NK-92 (cell line): ENCODE measurements around the gene COL18A1.

Experiments
- DNase-seq: peaks from one replicate; lab custom pipeline; 2025; ENCODE audit not compliant: unreplicated experiment; lab: John Stamatoyannopoulos, UW

Gene COL18A1

DNA sequence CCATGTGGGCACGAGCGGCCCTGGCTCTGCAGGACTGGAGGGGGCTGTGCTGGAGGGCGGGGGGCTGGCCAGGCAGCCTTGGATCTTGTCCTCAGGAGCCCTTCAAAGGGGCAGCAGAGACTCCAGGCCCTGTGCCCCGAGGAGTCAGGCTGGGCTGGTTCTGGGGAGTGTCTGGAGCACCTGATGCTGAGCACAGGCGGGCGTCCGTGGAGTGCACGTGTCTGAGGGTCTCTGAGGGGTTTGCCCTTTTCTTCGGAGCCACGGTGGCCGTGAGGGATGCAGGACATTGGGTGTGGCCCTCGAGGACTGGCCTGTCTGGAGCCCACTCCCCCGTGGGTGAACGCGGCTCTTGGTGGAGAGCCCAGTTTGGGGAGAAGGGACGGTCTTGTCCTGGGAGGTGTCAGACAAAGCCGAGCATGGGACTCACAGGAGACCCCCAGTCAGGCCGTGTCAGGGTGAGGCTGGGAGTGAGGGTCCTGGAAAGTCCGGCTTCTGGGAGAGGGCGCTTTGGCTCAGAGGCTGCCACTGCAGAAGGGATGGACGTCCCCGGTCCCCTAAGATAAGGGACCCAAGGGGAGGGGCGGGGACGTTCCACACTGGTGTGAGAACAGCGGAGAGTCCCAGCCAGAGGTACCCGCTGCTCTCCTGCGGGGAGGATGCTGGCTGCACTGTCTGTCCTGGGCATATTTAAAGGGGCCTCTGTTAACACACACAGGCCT, 60.8 kb downstream of the COL18A1 start:
- no peak for DNase-seq

DNA sequence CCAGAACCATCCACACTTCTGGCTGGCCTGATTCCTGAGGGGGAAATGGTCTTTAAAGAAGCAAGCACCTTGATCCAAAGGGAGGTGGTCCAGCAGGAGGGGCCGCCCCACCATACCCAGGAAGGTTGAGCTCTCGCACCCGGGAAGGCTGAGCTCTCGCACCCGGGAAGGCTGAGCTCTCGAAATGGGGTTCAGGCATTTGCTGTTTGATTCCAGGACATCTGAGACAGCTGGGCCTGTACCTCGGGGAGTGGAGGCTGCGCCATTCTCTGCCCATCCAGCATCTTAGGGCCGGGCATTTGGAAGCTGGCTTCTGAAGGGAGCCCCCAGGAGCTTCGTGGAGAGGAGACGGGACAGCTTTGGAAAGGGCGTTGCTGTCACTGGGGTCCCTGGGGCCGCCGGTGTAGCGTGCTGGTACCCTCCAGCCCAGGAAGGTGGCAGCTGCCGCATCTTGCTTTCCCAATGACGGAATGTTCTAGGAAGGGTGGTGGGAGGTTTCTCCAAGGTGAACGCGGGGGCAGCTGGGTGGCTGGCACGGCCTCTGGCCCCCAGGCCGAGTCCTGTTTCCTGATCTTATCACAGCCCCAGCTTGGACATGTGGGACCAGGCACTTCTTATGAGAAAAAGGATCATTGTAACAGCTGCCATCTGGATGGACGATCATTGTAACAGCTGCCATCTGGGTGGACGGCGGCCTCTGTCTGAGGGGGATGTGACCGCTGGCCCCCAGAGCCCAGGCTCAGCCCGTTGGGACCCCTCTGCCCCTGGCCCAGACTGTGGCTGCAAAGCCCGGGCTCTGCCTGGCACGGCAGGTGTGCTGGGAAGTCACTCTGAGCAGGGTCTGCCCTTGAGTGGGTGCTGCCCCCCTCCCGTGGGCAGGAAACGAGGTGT, 61.6 kb downstream of the COL18A1 start:
- no peak for DNase-seq

DNA sequence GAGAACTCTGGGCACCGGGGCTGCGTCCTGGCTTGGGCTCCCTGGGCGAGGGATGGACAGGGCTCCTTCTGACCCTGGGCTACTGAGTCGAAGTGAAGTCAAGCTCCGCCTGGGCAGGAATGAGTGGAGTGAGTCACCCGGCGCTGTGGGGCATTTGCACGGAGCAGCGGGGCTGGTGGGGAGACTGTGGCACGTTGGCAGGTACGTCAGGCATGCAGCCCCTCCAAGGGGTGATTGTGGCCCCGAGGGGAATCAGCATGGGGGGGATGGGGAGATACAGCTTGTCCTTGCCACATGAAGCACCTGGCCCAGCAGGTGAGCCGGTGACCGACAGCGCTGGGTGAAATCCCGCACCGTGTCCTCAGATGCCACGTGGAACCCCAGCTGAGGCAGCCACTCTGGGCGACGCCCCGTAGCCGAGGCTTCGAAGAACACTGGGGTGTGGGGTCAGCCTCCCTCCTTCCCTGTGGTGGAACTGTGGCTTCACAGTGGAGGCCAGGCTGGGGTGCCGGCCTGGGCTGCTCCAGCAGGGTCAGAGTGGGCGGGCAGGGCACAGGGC, 62.3 kb downstream of the COL18A1 start:
- DNase-seq = no peak

DNA sequence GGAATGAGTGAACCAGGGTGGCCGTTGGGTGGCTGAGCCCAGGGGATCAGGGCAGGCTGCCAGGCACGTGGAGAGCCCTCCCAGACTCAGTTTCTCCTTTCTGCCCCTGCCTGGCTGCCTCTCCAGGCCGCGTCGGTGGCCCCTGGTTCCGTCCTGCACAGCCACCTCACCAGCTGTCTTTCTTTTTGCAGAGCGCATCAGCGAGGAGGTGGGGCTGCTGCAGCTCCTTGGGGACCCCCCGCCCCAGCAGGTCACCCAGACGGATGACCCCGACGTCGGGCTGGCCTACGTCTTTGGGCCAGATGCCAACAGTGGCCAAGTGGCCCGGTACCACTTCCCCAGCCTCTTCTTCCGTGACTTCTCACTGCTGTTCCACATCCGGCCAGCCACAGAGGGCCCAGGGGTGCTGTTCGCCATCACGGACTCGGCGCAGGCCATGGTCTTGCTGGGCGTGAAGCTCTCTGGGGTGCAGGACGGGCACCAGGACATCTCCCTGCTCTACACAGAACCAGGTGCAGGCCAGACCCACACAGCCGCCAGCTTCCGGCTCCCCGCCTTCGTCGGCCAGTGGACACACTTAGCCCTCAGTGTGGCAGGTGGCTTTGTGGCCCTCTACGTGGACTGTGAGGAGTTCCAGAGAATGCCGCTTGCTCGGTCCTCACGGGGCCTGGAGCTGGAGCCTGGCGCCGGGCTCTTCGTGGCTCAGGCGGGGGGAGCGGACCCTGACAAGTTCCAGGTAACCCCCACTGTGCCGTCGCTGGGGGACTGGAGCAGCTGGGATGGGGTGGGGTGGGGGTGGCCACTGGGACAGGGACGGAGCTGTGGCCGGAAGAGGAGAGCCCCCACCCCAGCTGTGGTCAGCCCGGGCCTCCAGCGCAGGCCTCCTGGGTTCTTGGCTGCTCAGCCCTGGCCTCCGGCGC, 63.3 kb downstream of the COL18A1 start:
- no peak for DNase-seq

DNA sequence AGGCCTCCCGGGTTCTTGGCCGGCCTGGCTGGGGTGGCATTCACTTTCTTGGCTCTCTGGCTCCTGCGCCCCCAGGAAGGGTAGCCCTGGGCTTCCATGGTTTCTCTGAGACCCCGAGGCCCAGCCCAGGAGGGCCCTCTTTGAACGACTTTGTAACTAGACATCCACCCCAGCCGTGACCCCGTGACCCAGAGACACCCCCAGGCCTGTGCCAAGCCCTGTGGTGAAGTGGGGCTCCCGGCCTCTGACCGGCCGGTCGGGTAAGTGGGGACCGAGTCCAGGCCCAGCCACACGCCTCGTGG, 64.0 kb downstream of the COL18A1 start:
- no peak for DNase-seq

DNA sequence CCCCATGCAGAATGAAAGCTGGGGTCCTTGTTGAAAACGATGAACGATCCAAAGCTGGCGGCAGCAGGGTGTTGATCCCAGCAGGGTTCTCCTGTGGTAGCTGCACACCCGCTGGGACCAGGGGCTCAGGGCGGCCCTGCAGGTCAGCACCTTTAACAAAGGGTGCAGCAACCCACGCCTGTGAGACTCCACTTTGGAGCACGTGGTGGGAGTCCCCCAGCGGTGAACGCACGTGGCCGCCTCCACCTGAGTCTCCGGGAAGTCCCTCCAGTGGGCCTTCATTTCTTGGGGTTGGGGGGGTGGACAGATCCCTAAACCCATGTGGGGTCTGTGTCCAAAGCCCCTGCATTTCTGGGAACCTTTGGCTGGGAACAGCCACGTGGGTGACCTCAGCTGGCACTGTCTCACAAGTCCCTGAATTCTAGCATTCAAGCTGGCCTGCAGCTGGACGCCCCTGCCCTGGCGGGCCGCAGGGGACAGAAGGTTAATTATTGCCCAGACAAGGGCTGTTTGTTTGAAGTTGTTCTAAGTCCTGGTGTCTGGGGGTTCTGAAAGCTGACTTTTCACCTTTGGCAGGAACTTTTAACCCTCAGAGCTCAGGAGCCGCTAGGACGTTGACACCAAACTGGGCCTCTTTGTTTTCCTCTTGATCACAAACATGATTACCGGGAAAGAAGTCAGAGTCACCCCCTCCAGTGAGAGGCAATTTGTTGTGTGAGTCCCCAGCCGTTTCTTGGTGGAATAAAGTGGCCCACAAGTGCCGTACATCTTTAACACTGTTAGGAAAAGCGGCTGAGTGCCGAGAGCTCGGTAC, 64.5 kb downstream of the COL18A1 start:
- no peak for DNase-seq

DNA sequence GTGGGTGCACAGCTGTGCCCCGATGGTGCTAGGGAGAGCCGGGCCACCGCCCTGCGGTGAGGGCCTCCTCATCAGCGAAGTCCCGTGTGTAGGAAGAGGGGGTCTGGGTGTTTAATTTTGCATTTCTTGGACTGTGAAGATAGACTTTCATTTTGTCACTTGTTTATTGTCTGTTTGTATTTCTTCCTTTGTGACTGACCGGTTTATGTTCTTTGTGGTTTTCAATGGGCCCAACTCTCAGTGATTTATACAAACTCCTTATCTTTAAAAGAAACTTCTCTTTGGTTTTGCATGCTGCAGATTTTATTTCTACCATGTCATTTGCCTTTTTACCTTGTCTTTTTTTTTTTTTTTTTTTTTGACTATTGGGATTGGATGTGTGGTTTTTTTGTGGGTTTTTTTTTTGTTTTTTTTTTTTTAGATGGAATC, 65.1 kb downstream of the COL18A1 start:
- no peak for DNase-seq

DNA sequence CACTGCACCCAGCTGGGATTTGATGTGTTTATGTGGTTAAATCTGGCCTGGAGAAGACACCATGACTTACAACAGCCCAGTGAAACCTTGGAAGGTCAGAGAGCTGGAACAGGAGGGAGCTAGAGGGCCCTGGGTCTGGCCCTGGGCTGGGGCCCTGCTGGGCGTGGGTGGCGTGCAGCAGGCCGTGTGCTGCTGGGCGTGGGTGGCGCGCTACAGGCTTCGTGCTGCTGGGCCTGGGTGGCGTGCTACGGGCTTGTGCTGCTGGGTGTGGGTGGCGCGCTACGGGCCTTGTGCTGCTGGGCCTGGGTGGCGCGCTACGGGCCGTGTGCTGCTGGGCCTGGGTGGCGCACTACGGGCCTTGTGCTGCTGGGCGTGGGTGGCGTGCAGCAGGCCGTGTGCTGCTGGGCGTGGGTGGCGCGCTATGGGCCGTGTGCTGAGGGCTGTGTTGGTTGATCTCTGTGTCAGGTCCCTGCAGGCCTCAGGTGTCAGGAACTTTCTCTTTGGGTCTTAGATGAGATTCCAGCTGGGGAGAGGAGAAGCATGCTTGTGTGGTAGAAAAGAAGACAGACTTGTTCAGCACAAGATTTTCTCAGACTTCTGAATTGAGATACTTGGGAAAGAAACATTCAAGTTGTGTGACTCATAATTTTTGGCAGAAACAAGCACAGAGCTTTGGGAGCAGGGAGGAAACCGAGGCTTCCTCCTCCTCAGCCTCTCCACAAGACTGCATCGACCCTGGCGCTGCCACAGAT, 66.0 kb downstream of the COL18A1 start:
- no peak for DNase-seq

DNA sequence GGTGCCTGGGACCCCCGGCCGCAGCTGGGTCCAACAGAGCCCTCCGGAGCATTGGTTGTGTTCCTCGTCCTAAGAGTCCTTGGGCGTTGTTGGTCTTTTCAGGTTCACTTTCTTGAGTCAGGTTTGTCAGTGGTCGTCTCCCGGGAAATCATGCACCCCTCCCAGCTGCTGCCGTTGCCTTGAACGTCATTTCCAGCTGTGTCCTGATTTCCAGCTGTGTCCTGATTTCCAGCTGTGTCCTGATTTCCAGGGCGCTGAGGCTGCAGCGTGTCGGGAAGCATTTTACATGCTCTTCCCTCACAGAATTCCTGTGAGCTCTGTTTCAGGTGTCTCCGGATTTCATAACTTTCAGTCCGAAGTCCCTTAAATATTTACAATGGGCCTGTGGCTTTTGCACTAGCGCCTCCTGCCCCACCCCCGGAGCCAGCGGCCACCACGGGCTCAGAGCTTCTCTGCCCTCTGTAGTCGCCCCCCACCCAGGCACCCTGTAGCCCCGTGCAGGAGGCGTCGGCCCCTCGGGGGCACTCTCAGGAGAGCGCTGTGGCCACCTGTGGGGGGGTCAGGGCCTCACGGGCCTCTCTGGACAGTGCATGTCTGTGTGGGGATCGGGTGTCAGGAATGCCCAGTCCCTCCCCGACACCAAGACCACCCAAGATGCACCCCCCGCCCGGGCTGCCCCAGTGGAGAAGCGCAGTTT, 66.7 kb downstream of the COL18A1 start:
- DNase-seq = no peak

DNA sequence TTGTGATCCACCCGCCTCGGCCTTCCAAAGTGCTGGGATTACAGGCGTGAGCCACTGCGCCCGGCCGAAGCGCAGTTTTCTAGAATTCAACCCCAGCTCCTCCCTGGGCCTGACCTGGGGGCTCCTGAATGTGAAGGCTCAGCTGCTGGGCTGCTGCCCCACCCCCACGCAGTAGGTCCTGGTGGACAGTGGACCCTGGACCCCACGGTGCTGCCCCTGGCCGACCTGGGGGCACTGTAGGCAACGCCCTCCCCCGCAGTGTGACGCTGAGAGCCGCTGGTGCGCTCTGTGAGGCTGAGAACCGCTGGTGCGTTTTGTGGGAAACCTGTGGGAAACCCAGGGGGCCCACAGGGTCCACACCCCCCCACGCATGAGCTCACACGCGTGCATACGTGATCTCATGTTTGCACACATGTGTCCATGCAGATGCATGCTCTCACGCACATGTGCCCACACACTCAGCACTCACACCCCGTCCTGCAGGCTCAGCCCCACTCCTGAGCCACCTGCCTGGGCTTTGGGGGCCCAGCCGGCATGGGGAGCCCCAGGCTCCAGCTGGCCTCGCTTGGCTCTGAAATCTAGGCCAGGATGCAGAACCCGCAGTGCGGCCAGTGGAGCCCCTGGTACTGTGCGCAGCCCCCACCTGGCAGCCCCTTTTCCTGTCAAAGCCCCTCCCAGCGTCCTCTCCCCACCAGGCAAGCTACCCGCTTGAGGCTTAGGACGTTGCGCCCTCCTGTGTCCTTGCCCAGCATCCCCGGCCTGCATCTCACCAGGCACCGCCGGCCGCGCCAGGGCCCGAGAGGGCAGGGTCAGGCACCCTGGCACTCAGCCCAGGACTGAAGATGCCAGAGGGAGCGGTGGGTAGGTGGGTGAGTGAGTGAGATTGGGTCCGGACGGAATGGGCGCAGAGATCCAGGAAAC, 67.7 kb downstream of the COL18A1 start:
- DNase-seq = no peak

DNA sequence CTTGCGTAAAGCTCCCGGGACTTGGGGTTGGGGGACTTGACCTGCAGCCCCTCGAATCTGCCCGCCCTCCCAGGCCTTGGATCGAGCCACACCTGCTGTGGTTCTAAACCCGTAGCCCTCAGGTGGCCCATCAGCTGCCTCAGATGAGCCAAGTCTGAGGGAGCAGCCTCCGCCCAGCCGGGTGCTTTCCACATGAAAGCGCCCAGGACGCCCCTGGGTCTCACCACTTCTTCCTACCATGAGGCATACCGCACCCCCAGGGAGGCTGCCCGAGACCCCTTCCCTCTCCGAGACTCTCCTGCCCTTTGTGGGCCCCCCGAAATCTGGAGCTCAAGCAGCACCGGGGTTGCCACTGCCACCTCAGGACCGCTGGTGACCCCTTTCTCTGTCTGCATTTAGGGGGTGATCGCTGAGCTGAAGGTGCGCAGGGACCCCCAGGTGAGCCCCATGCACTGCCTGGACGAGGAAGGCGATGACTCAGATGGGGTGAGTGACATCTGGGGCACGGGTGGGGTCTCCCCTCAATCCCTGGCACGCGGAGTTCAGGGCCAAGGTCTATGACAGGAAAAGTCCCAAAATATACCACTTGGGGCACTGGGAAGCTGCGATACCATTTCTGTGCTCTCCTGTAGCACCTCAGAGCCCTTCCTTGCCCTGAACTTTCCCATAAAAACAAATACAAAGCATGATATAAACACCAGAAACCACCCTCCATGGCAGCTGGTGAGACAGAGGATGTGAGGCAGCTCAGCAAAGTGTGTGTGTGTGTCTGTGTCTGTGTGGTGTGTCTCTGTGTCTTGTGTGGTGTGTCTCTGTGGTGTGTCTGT, 68.7 kb downstream of the COL18A1 start:
- no peak for DNase-seq

DNA sequence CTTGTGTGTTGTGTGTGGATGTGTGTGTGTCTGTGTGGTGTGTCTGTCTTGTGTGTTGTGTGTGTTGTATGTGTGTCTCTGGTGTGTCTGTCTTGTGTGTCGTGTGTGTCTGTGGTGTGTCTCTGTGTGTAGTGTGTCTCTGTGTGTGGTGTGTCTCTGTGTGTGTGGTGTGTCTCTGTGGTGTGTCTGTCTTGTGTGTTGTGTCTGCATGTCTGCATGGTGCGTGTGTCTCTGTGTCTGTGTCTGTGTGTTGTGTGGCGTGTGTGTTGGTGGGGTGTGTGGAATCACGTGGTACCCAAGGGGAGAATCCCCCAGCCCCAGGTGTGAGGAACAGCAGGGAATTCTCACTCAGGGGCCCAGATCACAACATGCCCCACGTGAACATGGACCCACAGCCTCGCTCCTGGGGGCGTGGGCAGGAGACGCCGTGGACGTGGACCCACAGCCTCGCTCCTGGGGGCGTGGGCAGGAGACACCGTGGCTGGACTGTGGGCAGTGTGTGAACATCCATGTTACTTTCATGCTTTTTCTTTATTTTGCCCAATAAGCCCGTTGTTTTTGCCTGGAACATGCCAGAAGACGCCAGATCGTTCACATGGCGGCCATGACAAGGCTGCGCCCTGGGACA, 69.5 kb downstream of the COL18A1 start:
- no peak for DNase-seq

DNA sequence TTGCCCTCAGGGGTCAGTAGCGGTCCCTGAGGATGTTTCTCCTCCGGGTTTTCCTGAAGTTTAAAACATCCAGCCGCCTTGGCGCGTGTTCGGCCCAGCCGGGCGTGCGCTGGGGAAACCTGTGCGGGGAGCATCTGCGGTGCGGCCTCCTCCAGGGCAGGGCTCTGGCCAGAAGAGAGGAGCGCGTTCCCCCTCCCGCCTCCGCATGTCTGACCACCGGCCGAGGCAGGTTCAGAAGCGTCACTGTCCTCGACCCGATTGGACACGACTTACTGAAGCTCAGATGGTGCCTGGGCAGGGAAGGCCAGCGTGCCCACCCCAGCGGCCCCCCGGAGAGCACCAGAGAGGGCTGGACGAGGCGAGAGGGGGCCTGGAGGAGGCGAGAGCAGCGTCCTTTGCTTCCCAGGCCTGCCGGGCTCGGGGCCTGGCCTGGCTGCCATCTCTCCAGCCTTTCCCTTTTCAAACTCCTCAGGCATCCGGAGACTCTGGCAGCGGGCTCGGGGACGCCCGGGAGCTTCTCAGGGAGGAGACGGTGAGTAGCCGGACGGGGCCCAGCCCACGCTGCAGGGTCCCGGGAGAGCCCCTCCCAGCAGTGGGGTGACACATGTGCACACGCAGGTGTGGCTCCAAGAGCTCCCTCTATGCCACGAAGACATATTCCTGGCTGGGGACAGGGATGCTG, 70.2 kb downstream of the COL18A1 start:
- DNase-seq = no peak

DNA sequence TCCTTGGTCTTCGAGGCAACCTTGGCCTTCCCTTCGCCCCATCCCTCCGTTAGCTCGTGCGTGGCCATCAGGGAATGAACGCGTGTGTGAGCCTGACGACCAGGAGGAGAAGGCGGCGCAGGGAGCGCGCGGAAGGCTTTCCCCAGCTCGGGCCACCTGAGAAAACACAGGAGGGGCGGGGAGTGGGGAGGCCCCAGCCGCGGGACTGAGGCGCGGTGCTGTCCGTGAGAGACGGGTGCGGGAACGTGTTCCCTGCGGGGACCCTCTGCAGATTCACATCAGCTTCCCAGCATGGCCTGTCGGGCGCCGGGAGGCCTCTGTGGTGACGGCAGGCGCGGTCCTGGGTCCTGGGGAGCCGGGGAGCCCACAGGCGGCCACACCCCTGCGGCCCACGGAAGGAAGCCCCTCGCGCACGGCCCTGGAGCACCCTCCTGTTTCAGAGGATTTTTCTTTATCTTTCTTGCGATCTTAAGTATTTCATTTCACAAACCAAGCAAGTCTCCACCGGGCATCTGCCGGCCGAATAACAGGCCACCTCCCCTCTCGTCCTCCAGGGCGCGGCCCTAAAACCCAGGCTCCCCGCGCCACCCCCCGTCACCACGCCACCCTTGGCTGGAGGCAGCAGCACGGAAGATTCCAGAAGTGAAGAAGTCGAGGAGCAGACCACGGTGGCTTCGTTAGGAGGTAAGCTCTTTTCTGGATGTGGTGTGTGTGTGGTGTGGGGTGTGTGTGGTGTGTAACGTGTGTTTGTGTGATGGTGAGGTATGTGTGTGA, 71.0 kb downstream of the COL18A1 start:
- DNase-seq = no peak

DNA sequence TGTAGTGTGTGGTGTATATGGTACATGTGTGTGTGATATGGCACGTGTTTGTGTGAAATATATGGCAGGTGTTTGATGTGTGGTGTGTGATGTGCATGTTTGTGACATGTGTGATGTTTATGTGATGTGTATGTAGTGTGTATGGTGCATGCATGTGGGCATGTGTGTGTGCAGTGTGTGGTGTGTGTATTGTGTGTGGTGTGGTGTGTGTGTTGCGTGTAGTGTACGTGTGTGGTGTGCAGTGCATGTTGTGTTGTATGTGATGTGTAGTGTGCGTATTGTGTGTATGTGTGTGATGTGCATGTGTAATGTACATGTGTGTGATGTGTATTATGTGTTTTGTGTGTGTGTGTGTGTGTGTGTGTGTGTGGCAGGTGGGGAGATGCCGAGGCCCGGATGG, 71.6 kb downstream of the COL18A1 start:
- no peak for DNase-seq
